ENCODE data around the gene THBS3.
"Not testable (repeated sequence)": the region's sequence is repeated elsewhere in the genome, so short reads cannot be mapped to it uniquely, and the experiment has no call there.

THBS3 gene

DNA sequence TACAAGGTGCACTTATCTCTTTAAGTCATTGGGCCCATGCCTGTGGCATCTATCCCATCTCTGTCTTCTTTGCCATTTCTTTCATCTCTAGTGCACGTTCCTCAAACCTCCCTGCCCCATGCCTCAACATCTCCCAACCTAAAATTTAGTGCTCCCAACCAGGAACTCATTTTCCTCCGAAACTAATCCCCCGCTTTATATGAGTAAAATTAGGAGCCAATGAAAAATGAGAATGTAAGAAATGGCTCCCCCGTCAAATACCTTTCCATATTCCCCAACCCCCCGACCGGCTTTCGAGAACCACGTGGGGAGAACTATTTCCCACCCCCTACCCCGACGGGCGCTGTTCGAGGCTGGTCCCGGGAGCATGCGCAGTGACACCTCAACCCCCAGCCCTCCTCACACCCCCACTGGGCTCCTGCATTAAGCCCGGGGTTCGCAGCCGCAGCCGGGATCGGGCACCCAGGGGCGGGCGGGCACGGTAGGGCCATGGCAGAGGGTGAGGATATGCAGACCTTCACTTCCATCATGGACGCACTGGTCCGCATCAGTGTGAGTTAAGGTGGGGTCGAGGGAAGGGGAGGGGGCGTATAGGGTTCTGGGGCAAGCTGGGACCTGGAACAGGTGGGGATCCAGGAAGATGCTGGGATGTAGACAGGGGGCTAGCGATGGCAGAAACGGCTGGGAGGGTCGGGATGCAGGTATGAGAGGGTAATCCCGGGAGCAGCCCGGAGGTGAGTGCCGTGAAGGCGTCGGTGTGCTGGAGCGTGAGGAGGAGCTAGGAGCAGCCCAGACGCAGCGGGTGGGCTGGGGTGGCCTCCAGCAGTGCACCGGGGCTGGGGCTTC, 34.0 kb downstream of the THBS3 start, which contains the start of gene TRIM46:
Gene TRIM46, plus strand, starts transcription at position 372 of the 846 bp plus-strand sequence. Its CDS starts 118 bp downstream, at position 490.
- peak; percentile 66 for DNase-seq (ENCODE audit: low read depth)

GRCh38 chr1:155172732-155173477, 34.8 kb downstream of the THBS3 start, which contains the start of gene KRTCAP2:
KRTCAP2 (minus strand) TSS chr1:155173304; CDS start chr1:155173224, 80 bp downstream.
- DNase-seq (ENCODE audit: low read depth) = peak; percentile 92

- no peak for DNase-seq (ENCODE audit: low read depth)
Observed at GRCh38 chr1:155171836-155172731, 35.6 kb downstream of the THBS3 start.

DNA sequence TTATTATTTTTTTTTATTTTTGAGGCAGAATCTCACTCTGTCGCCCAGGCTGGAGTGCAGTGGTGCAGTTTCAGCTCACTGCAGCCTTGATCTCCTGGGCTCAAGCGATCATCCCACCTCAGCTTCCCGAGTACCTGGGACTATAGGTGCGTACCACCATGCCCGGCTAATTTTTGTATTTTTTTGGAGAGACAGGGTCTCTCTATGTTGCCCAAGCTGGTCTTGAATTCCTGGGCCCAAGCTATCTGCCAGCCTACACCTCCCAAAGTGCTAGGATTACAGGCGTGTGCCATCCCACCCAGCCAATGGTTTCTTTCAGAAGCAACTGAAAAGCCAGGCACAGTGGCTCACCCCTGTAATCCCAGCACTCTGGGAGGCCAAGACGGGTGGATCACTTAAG, 36.9 kb downstream of the THBS3 start:
- no peak for DNase-seq (ENCODE audit: low read depth)

- DNase-seq (ENCODE audit: low read depth) = no peak
Observed at GRCh38 chr1:155170101-155170785, 37.5 kb downstream of the THBS3 start.

GRCh38 chr1:155169541-155169940, 38.2 kb downstream of the THBS3 start:
- DNase-seq (ENCODE audit: low read depth) = no peak

GRCh38 chr1:155168456-155169210, 39.1 kb downstream of the THBS3 start:
- no peak for DNase-seq (ENCODE audit: low read depth)

DNA sequence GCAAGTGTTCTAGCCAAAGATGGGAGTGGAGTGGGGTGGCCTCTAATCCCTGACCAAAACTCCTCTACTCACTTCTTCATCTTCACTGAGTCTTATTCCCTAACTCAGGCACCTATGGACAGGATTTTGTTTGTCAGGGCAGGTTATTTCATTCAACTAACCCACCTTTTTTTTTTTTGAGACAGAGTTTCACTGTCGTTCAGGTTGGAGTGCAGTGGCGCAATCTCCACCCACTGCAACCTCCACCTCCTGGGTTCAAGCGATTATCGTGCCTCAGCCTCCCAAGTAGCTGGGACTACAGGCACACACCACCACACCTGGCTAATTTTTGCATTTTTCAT, 39.6 kb downstream of the THBS3 start:
- not testable (repeated sequence) for DNase-seq (ENCODE audit: low read depth)

DNA sequence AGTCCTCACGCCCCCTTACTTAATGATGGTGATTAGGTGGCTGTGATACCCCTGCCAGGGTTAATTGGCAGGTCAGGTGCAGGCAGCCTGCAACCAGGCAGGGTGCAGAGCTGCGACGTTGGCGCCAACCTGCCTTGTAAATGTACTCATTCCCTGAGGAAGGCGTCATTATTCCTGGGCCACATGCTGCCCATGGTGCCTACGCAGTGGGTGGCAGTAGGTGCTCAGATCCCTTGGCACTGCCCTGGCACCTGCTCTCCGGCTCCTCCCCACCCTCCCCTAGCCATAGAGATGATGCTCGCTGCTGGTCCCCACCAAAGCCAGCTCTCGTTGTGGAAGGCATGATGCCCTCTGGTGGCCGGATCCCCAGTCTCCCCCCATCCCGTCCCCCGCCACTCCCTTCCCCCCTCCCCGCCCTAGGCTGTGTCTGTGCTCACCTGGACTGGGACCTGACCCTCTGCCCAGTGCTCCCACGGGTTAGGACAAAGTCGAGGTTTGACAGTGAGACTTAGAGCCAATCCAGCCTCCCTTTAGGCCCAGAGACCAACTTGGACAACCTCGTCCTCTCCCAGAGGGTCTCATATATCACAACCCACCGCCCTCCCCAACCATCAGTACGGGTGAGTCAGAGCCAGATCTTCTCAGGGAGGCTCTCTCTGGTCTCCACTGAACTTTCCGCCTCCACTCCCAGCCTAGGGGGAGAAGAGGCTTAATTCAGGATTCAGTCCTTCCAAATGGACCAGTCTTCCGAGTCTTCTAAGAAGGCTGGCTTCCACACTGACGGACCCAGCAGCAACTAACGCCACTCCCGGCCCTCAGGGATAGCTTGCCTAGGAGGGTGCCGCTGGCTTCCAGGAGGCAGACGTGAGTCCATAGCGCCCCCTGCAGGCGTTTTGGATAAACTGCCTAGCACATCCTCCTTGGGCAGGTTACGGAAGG, 40.3 kb downstream of the THBS3 start:
- peak; percentile 82 for DNase-seq (ENCODE audit: low read depth)

GRCh38 chr1:155166471-155167165, 41.1 kb downstream of the THBS3 start:
- no peak for DNase-seq (ENCODE audit: low read depth)

- DNase-seq (ENCODE audit: low read depth) = no peak
Observed at GRCh38 chr1:155166051-155166470, 41.6 kb downstream of the THBS3 start.

DNA sequence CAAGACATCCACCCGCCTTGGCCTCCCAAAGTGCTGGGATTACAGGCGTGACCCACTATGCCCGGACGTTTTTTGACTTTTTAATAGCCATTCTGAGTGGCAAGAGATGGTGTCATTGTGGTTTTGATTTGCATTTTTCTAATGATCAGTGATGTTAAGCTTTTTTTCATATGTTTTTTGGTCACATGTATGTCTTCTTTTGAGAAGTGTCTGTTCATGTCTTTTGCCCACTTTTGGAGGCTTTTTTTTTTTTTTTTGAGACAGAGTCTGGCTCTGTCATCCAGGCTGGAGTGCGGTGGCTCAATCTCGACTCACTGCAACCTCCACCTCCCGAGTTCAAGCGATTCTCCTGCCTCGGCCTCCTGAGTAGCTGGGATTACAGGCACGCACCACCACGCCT, 43.1 kb downstream of the THBS3 start:
- not testable (repeated sequence) for DNase-seq (ENCODE audit: low read depth)

GRCh38 chr1:155163785-155164184, 43.9 kb downstream of the THBS3 start:
- DNase-seq (ENCODE audit: low read depth) = not testable (repeated sequence)

DNA sequence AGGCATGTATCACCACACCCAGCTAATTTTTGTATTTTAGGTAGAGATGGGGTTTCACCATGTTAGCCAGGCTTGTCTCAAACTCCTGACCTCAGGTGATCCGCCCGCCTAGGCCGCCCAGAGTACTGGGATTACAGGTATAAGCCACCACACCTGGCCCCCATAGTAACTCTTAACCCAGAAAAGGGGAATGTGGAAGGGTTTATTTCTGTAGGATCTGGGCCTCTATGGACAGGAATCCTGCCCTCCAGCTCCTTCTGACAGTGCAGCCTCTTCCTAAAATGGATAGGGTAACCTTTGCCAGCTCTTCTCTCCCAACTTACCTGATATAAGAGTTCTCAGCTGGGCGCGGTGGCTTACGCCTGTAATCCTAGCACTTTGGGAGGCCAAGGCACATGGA, 45.1 kb downstream of the THBS3 start:
- DNase-seq (ENCODE audit: low read depth) = not testable (repeated sequence)

GRCh38 chr1:155160128-155160527, 47.6 kb downstream of the THBS3 start:
- DNase-seq (ENCODE audit: low read depth) = no peak

DNA sequence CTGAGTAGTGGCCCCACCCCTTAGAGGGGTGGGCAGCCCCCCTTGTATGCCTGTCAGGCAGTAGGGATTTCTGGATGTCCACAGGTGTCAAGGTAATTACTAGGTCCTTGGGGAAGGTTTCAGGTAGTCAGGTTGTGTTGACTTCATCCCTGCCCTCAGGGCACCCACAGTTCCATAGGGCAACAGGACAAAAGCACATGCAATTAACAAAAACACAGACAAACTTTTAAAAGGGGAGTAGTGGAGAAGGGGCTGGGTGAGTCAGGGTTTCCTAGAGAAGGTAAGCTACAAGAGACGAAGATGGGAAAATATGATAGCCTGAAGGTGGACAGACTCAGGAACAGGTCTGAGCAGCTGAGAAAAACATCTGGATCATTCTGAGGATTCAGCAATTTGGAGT, 48.7 kb downstream of the THBS3 start:
- no peak for DNase-seq (ENCODE audit: low read depth)

DNA sequence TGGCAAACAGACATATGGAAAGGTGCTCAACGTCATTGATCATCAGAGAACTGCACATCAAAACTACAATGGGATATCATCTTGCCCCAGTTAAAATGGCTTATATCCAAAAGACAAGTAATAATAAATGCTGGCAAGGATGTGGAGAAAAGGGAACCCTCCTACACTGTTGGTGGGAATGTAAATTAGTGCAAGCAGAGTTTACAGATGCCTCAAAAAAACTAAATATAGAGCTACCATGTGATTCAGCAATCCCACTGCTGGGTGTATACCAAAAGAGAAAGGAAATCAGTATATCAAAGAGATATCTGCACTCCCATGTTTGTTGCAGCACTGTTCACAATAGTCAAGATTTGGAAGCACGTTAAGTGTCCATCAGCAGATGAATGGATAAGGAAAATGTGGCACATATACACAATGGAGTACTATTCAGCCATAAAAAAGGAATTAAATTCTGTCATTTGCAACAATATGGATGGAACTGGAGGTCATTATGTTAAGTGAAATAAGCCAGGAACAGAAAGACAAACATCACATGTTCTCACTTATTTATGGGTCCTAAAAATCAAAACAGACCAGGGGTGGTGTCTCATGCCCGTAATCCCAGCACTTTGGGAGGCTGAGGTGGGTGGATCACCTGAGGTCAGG, 51.6 kb downstream of the THBS3 start:
- not testable (repeated sequence) for DNase-seq (ENCODE audit: low read depth)

Measured in activated T-cell treated with anti-CD3 and anti-CD28 coated beads for 48 hours (primary cell).